ENCODE measurements around the gene SSH2. TPM values are rescaled to one million over a fixed set of nuclear protein-coding genes. Genes with fewer than 3 reads are reported as not detected.
"Not testable (repeated sequence)": the region's sequence is repeated elsewhere in the genome, so short reads cannot be mapped to it uniquely, and the experiment has no call there.

SSH2 gene
- total RNA-seq, 4 donors from 2014 or later, result 140 to 241 (median 172) TPM

DNA sequence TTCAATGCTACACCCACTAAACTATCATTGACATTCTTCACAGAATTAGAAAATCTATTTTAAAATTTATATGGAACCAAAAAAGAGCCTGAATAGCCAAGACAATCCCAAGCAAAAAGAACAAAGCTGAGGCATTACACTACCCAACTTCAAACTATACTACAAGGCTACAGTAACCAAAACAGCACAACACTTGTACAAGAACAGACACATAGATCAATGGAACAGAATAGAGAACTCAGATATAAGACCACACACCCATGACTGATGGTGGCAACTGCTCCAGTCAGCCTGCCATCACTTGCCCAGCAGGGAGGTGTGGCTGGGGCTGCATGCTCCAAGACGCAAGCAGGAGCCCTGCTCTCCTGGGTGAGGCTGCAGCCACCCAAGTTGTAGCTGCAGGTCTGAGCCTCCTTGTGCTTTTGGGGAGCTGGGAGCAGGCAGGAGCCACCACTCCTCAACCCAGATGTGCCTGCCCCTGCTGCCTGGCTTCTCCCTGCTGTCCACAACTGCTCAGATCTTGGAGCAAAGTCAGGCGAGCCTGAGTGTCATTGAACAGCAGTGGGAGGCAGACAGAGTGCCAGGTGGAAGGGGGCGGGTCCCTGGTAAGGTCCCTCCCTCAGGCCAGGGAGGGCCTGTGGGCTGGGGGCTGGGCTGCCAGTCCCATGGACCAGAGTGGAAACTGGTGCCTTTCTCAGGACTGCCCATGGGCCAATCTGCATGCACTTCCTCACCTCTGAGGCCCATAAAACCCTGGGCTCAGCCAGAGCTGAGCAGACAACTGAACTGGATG is 24.7 kb downstream of the SSH2 start:
- no peaks in the 10 kb centered on the region for H3K9me3 ChIP-seq
- ATAC-seq, result no peak
- no peaks in the 10 kb centered on the region for H3K27me3 ChIP-seq
- H3K27ac ChIP-seq, result no peak overlapping the region
- peaks cover 9 to 18% of the 10 kb centered on the region in 2 donors for H3K4me1 ChIP-seq
- no peak overlapping the region for H3K4me3 ChIP-seq
- no peak for DNase-seq
- no peaks in the 10 kb centered on the region for H3K36me3 ChIP-seq
- intact Hi-C loops (cut with DNase I; ENCODE audit: low total_unique reads) (no loop called here), in situ Hi-C loops (cut with MboI; ENCODE audit: low sequenced_read_pairs in 4 of 4) (loop anchor here in 1 of 4 donors (25.0 kb wide), 1 partner anchor 293 kb away; the partner anchor contains the start of gene CORO6)
- TF ChIP-seq CTCF (IDR thresholded peaks at IDR 0.05 in 4 of 5, conservative IDR thresholded peaks at IDR 0.05 in 1 of 5), result no peak
- TF ChIP-seq POLR2A (IDR thresholded peaks at IDR 0.05), result no peak

- intact Hi-C loops (cut with DNase I; ENCODE audit: low total_unique reads) (no loop called here), in situ Hi-C loops (cut with MboI; ENCODE audit: low sequenced_read_pairs in 4 of 4) (loop anchor here in 1 of 4 donors (25.0 kb wide), 1 partner anchor 291 kb away; the partner anchor contains the start of gene CORO6)
- no peak overlapping the region for H3K27ac ChIP-seq
- no peak for ATAC-seq
- H3K36me3 ChIP-seq, result no peaks in the 10 kb centered on the region
- H3K27me3 ChIP-seq, result no peaks in the 10 kb centered on the region
- DNase-seq, result no peak
- peaks cover 9 to 14% of the 10 kb centered on the region in 2 donors for H3K4me1 ChIP-seq
- no peaks in the 10 kb centered on the region for H3K9me3 ChIP-seq
- no peak overlapping the region for H3K4me3 ChIP-seq
- no peak for TF ChIP-seq CTCF (IDR thresholded peaks at IDR 0.05 in 4 of 5, conservative IDR thresholded peaks at IDR 0.05 in 1 of 5)
These were observed 26.6 kb downstream of the SSH2 start for GRCh38 chr17:29903471-29903870.

DNA sequence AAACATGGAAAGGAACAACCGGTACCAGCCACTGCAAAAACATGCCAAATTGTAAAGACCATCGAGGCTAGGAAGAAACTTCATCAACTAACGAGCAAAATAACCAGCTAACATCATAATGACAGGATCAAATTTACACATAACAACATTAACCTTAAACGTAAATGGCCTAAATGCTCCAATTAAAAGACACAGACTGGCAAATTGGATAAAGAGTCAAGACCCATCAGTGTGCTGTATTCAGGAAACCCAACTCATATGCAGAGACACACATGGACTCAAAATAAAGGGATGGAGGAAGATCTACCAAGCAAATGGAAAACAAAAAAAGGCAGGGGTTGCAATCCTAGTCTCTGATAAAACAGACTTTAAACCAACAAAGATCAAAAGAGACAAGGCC is 32.9 kb downstream of the SSH2 start:
- H3K4me3 ChIP-seq; H3K27me3 ChIP-seq; intact Hi-C loops (cut with DNase I; ENCODE audit: low total_unique reads); H3K36me3 ChIP-seq; in situ Hi-C loops (cut with MboI; ENCODE audit: low sequenced_read_pairs in 4 of 4); ATAC-seq; H3K4me1 ChIP-seq; H3K9me3 ChIP-seq; DNase-seq; H3K27ac ChIP-seq: not testable (repeated sequence)

DNA sequence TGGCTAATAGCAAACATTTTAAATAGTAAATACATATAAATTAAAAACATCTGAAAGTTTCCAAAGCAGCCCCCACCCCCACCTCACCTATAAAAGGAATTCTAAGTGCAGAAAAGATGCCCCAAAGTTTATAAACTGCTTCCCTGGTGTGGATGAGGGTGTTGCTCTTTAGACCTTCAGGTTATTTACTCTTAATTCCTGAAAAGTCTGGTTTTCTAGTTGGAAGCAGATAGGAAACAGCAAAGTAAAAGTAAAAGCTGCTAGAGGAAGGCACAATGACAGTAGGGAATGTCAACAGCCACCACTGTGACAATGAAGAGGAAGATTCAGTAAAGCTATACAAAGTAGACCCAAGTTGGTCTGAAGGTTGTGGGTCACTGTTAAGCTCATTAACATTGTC is 37.8 kb downstream of the SSH2 start:
- Histone ChIP-seq H3K4me3 (no peak overlapping the region), H3K9me3 (no peaks in the 10 kb centered on the region), H3K4me1 (no peaks in the 10 kb centered on the region), H3K36me3 (no peaks in the 10 kb centered on the region), H3K27ac (no peak overlapping the region), H3K27me3 (no peaks in the 10 kb centered on the region)
- in situ Hi-C loops (cut with MboI; ENCODE audit: low sequenced_read_pairs in 4 of 4), result no loop called here
- TF ChIP-seq CTCF (IDR thresholded peaks at IDR 0.05 in 4 of 5, conservative IDR thresholded peaks at IDR 0.05 in 1 of 5), result no peak
- TF ChIP-seq POLR2A (IDR thresholded peaks at IDR 0.05), result no peak
- DNase-seq, result no peak
- intact Hi-C loops (cut with DNase I; ENCODE audit: low total_unique reads), result no loop called here
- ATAC-seq, result no peak

DNA sequence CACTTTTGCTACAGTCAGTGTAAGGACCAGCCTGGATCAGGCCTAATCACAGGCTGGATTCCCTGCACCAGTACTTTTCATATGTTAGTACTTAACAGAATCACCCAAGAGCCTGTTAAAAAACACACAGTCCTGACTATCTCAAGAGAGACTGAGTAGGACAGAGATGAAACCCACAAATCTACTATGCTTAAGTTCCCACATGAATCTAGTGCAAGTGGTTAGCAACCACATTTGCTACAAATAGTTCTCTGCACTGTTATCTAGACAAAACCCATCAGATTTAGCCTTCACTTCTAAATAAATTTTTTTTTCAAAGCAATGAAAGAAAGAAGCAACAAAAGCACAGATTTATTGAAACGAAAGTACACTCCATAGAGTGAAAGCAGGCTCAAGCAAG is 38.9 kb downstream of the SSH2 start:
- intact Hi-C loops (cut with DNase I; ENCODE audit: low total_unique reads), result no loop called here

More for the DNA sequence above, 38.9 kb downstream of the SSH2 start:
- Histone ChIP-seq H3K27me3 (no peaks in the 10 kb centered on the region), H3K4me3 (no peak overlapping the region), H3K27ac (no peak overlapping the region), H3K4me1 (no peaks in the 10 kb centered on the region), H3K36me3 (no peaks in the 10 kb centered on the region), H3K9me3 (no peaks in the 10 kb centered on the region)
- DNase-seq, result no peak
- TF ChIP-seq CTCF (IDR thresholded peaks at IDR 0.05 in 4 of 5, conservative IDR thresholded peaks at IDR 0.05 in 1 of 5) (no peak), POLR2A (IDR thresholded peaks at IDR 0.05) (no peak)
- no peak for ATAC-seq
- in situ Hi-C loops (cut with MboI; ENCODE audit: low sequenced_read_pairs in 4 of 4), result no loop called here
